Putamen (tissue), 1 donor: ENCODE measurements around the gene GPATCH8.
"Not testable (repeated sequence)": the region's sequence is repeated elsewhere in the genome, so short reads cannot be mapped to it uniquely, and the experiment has no call there.

Experiments used
- DNase-seq: peaks from one replicate; pipeline ENCODE4 v3.0.0-alpha.2; 2016; ENCODE audit warnings: low spot score

GPATCH8 gene

GRCh38 chr17:44527102-44527501 is 23.9 kb upstream of the GPATCH8 start:
- no peak for DNase-seq

- DNase-seq = no peak
These were observed 20.4 kb upstream of the GPATCH8 start for GRCh38 chr17:44523672-44523972.

- DNase-seq = no peak
These were observed 19.9 kb upstream of the GPATCH8 start for GRCh38 chr17:44522883-44523671.

- no peak for DNase-seq
These were observed 14.8 kb upstream of the GPATCH8 start for GRCh38 chr17:44518032-44518431.

- DNase-seq = not testable (repeated sequence)
These were observed 8.3 kb upstream of the GPATCH8 start for GRCh38 chr17:44511241-44512134.

- DNase-seq = not testable (repeated sequence)
These were observed 3.9 kb upstream of the GPATCH8 start for GRCh38 chr17:44506939-44507604.

- DNase-seq = no peak
These were observed 534 bp downstream of the GPATCH8 start for GRCh38 chr17:44502598-44503146.

- peak; percentile 3 for DNase-seq
These were observed 1.3 kb downstream of the GPATCH8 start for GRCh38 chr17:44501866-44502375.

GRCh38 chr17:44499722-44500121 is 3.5 kb downstream of the GPATCH8 start:
- DNase-seq = no peak

- no peak for DNase-seq
These were observed 6.4 kb downstream of the GPATCH8 start for GRCh38 chr17:44496815-44497214.

- DNase-seq = no peak
These were observed 9.9 kb downstream of the GPATCH8 start for GRCh38 chr17:44493339-44493738.

GRCh38 chr17:44492706-44493272 is 10.4 kb downstream of the GPATCH8 start:
- no peak for DNase-seq

GRCh38 chr17:44489581-44489980 is 13.6 kb downstream of the GPATCH8 start:
- no peak for DNase-seq

GRCh38 chr17:44487170-44487569 is 16.0 kb downstream of the GPATCH8 start:
- DNase-seq = no peak

- DNase-seq = no peak
These were observed 29.8 kb downstream of the GPATCH8 start for GRCh38 chr17:44473367-44473766.

GRCh38 chr17:44469676-44470075 is 33.5 kb downstream of the GPATCH8 start:
- DNase-seq = no peak

GRCh38 chr17:44467108-44467507 is 36.1 kb downstream of the GPATCH8 start:
- no peak for DNase-seq

GRCh38 chr17:44466339-44466738 is 36.9 kb downstream of the GPATCH8 start:
- DNase-seq = no peak

- DNase-seq = no peak
These were observed 37.3 kb downstream of the GPATCH8 start for GRCh38 chr17:44465897-44466296.

- no peak for DNase-seq
These were observed 37.9 kb downstream of the GPATCH8 start for GRCh38 chr17:44465276-44465675.

GRCh38 chr17:44464037-44464436 is 39.2 kb downstream of the GPATCH8 start:
- no peak for DNase-seq

- no peak for DNase-seq
These were observed 51.4 kb downstream of the GPATCH8 start for GRCh38 chr17:44451832-44452231.
